NCI-H2196 treated with DMSO at 0.1 percent for 48 hours (cell line): Measurements from ENCODE around the gene NTN3.
A peak's percentile ranks its signal among the peaks of the same experiment; 100 is the strongest.

ENCODE experiments used
- DNase-seq: peaks from one replicate; lab custom pipeline; 2025; ENCODE audit not compliant: unreplicated experiment; lab: John Stamatoyannopoulos, UW

NTN3 gene

DNA sequence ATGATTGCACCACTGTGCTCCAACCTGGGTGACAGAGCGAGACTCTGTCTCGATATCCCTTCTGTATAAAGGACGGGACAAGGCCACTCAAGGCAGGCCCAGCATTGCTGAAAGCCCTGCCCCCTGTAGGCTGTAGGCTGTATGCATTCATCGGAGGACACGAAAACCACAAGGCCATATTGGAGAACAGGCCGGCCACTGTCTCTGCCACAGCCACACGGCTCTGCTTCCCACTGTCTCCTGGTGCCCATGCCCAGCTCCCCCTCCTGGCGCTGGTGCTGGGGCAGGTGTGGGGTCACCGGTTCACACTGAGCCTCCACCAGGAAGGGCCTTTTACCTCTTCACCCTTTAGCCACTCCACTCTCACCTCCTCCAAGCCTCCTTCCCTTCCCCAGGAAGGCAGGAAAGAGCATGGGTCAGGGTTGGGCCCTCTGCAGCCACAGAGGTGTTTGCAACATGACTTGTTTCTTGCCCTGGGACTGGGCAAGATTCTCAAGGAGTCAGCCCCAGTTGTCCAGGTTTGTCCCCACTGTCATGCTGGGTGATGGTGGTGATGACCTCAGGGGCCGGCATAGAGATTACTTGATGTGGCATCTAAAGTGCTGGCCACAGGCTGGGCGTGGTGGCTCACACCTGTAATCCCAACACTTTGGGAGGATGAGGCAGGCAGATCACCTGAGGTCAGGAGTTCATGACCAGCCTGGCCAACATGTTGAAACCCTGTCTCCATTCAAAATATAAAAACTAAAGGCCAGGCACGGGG is 5.3 kb upstream of the NTN3 start:
- DNase-seq = no peak

DNA sequence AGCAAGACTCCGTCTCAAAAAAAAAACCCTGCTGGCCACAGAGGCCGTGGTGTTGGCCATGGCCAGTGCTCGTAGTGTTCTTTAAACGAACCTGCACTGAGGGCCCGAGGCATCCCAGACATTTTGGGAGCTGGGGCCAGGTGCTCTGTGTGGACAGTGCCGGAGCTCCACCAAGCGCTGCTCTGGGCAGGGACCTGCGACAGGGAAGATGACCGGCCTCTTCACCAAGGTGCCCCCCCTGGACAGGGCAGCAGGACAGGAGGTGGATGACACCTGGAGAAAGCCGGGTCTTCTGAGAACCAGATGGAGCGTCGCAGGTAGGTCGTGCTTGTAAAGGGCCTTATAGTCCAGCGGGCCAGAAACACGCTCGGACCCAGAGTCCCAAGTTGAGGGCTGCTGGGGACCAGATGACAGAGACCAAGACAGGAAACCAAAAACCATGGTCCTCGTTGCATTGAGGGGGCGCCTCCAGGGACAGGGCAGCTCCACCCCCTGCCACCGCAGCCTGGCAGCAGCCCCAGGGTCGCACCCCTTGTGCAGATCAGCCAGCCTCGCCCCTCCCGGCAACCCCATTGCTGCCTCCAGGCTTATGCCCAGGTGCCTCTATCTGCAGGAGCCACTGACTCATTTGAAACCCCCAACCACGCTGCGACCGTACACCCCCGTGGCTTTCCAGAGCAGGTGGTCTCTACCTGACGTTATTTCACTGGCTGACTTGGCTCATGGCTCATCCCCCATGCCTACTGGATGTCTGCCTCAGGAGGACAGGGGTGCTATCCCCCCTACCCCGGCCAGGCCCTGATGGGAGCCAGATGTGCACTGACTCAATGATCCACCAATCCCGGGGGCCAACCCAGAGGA is 4.2 kb upstream of the NTN3 start:
- no peak for DNase-seq

DNA sequence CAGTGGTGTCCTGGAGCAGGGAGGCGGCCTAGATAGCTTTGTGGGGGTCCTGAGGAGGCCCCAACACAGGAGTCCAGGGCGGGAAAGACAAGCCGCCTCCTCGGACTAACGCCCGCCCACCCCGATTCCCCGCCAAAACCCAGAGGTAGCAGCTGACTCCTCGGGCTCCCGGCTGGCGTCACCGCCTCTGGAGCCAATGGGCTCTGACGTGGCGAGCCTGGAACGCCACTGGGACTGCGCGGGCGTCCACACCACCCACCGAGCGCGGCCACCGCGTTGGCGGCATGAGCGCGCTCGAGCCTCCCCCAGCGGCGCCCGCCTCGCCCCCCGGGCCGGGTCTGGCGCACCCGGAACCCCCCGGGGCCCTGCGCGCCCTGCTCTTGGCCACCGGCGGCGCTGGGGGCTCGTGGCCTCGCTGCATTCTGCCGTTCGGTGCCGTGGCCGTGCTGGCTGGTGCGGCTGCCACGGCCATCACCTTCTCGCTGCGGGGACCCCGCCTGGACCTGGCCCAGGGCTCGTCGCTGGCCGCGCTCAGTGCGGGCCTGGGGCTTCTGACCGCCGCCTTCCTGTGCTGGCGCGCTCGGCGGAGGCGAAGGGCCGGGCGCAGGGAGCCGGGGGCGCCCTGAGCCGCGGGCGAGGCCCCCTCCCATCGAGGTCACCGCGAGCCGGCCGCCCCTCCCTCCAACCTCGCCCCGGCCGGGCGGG is 3.4 kb upstream of the NTN3 start:
- DNase-seq = peak; percentile 84

DNA sequence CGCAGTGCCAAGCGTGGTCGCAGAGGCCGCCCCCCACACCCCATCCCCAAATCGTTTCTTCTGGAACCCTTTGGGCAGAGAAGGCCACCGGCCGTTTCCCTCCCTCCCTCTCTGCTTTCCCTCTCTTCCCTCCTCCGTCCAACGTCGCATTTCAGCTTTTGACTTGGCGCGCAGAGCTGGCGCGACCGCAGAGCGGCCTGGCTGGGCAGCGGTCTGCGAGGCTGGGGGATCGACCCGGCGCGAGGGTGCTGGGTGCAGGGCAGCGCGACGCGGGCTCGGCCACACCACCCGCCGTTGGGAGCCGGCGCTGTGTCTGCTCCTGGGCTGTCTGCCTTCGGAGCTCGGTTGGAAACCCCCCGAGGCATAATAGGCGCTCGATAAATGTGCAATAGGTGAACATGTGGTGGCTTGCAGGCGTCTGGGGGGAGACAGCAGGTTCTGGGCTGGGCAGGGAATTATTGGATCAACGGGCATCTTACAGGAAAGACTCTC is 2.8 kb upstream of the NTN3 start:
- DNase-seq = no peak

DNA sequence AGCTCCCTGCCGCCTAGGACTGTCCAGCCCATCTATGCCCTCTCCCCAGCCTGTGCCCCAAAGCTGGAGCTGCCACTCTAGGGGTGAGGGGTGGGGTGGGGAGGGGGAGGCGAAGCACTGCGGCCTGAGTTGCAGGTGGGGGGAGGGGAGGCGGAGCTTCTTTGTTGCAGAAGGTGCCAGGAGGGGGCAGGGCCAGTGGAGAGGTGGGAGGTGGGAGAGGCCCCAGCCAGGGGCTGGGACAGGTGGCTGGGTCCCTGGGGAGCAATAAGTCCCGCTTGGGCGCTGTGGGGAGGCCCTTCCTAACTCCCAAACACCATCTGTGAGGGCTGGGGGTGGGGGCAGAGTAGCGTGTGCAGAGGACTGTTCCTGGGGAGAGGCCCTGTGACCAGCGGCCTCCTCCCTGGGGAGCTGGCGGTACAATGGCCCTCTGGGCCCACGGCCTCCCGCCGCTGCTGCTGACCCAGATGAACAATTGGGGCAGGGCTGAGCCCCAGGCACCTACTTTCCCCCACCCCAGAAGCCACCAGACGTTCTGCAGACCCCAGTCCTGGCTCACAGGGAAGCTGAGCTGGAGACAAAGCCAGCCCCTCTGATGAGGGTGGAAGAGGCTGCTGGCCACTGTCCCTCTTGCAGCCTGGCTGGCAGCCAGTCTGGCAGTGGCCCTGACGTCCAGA is 2.2 kb upstream of the NTN3 start:
- DNase-seq = peak; percentile 78

DNA sequence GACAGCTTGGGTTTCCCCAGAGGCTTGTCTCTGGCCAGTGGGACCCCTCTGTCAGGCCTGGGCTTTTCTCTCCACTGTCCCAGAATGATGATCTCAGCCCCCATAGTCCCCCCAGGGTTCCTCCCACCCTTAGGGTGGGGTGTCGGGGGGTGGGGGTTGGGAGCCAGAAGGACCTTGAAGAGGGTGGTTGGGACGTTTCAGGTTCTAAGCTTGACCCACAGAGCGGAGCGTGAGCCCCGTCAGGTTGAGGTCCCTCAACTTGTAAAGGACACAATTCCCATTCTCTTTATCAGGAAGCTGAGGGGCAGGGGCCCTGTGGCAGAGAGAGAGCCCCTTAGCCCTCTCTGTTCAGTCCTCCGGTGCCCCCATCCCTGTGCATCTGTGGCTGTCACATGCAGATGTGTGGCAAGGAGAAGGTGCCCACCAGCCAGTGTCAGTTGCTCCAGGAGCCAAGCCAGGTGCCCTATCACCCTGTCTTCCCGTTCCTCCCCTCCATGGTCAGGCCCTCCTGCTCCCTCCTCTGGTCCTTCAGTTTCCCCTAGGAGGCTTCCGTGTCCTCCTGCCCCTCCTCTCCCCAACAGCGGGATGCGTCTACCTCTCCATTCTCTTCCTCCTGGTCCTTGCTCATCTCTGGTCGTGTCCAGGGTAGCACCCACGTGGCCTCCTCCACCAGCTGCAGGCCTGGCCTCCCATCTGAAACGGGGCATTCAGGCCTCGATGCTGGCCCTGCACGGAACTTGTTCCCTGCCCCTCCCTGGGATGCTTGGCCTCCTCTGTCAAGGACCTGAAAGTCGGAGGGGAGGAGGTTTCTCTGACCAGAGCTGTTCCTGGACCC is 1.5 kb upstream of the NTN3 start:
- DNase-seq = no peak

DNA sequence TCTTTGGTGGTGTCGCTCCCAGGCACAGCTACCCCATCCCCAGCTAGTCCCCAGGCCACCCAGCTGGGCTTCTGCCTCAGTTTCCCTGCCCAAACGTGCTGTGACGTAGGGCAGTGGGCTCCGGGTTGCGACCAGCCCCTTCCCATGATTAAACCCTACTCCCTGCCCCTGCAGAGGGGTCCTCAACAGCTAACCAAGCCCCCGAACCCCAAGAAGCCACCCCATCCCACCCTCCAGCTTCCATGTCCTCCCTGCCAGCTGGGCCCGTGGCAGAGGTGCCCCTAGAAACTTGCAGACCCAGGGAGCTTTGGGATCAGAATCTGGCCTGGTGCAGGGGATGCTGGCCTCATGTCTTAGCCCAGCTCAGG is 879 bp upstream of the NTN3 start:
- DNase-seq = no peak

DNA sequence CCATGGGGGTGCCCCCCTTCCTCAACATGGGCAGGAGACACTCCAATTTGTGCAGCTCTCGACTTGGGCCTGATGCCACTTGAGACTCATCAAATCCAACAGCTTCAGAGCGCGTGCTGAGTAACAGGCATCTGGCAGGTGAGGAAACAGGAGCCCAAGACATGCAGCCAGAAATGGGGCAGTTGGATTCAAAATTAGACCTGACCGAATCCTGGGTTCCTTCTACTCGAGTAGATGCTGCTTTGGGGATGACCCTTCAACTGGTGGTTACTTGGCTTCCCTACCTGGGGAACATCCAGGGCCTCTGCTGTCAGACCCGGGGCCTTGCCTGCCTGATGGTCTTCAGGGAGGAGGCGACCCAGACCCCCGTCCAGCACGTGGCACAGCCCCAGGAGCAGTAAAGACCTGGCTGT is 488 bp upstream of the NTN3 start:
- no peak for DNase-seq

DNA sequence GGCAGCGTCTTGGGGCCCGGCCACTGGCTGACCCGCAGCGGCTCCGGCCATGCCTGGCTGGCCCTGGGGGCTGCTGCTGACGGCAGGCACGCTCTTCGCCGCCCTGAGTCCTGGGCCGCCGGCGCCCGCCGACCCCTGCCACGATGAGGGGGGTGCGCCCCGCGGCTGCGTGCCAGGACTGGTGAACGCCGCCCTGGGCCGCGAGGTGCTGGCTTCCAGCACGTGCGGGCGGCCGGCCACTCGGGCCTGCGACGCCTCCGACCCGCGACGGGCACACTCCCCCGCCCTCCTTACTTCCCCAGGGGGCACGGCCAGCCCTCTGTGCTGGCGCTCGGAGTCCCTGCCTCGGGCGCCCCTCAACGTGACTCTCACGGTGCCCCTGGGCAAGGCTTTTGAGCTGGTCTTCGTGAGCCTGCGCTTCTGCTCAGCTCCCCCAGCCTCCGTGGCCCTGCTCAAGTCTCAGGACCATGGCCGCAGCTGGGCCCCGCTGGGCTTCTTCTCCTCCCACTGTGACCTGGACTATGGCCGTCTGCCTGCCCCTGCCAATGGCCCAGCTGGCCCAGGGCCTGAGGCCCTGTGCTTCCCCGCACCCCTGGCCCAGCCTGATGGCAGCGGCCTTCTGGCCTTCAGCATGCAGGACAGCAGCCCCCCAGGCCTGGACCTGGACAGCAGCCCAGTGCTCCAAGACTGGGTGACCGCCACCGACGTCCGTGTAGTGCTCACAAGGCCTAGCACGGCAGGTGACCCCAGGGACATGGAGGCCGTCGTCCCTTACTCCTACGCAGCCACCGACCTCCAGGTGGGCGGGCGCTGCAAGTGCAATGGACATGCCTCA is 773 bp downstream of the NTN3 start:
- DNase-seq = no peak

DNA sequence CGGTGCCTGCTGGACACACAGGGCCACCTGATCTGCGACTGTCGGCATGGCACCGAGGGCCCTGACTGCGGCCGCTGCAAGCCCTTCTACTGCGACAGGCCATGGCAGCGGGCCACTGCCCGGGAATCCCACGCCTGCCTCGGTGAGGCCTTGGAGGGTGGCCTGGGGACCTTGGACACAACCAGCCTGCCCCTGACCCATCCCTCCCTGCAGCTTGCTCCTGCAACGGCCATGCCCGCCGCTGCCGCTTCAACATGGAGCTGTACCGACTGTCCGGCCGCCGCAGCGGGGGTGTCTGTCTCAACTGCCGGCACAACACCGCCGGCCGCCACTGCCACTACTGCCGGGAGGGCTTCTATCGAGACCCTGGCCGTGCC is 1.4 kb downstream of the NTN3 start:
- no peak for DNase-seq

DNA sequence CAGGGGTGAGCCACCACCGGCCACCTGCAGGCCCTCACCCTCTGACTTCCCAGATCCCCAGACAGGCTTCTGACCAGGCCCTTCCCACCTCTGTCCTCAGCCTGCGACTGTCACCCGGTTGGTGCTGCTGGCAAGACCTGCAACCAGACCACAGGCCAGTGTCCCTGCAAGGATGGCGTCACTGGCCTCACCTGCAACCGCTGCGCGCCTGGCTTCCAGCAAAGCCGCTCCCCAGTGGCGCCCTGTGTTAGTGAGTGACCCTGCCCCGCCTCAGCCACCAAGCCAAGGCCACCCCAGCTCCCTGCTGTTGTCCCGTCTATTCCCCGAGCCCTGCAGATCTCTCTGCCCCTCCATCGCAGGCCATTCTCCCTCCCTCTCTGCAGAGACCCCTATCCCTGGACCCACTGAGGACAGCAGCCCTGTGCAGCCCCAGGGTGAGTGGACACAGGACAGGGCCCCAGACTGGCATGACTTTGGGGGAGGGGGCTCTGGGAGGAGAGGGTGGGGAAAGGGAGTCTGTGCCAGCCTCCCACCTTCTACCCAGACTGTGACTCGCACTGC is 1.9 kb downstream of the NTN3 start:
- DNase-seq = no peak

DNA sequence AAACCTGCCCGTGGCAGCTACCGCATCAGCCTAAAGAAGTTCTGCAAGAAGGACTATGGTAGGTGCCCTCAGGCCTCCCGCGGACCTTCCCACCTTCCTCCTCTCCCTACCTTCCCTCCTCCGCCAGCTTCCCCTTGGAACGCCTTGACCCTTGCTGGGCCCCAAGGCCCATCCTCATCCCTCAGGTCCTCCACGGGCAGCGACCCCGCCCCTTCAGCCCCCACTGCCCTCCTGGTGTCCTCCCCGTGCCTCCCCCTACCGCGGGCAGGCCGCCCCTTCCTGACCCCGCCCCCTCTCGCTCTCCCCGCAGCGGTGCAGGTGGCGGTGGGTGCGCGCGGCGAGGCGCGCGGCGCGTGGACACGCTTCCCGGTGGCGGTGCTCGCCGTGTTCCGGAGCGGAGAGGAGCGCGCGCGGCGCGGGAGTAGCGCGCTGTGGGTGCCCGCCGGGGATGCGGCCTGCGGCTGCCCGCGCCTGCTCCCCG is 2.4 kb downstream of the NTN3 start:
- no peak for DNase-seq

DNA sequence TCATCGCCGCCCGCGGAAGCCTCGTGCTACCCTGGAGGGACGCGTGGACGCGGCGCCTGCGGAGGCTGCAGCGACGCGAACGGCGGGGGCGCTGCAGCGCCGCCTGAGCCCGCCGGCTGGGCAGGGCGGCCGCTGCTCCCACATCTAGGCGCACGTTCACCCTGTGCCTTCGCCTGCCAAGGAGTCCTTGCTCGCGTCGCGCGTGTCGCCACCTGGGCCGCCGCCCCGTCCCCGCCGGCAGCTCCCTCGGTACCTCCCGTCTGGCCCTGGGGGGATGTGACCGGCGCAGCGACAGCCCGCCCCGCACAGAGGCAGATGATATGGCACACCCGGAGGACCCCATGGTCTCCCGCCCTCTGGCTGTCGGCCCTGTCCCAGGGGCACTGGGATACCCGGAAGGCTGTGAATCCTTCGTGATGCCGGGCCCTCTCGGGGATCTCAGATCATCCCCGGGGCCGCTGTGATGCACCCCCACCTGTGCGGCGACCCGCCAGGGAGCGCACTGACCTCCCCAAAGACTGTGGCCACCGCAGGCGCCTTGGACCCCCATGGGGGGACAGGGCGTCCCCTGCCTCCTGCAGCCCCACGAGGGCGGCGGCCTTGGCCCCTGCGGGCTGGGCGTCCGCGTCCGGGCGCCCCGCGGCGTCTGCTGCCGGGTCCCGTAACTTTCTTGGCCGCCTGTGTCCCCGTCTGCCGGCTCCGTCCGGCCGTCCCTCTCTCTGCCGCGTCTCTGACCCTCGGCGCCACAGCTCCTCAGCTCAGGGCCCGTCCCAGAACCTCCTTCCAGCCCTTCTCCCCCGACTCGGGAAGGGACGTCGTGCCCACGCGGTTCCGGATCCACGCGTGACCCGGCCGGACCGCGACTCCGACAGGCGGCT is 3.1 kb downstream of the NTN3 start:
- DNase-seq = no peak

DNA sequence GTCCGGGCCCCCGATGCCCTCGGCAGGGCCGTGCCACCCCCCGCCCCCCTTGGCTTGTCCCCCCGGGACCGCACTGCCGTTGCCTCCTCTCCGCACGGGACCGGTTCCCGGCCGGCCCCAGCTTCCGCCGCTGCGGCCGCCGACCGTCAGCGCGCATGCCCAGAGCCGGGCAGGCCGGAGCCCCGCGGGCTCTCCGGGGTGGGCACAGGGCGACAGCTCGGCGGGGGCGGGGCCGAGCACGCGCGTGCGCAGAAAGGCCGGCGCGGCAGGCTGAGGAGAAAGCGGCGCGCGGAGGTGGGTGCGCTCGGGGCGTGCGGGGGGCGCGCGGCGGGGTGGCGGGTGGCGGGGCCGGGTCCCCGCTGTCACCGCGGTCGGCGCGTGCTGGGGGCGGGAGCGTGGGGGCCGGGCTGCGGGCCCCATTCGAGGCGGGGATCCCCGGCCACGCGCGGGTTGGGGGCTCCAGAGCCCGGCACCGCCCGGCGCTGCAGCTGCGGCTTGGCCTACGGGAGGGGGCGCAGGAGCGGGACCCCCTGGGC is 3.8 kb downstream of the NTN3 start, which contains the start of gene TBC1D24:
TSS of gene TBC1D24 (plus strand) at position 251 of the 536 bp plus-strand sequence. CDS start 21,022 bp downstream, outside the sequence.
- DNase-seq = peak; percentile 63

DNA sequence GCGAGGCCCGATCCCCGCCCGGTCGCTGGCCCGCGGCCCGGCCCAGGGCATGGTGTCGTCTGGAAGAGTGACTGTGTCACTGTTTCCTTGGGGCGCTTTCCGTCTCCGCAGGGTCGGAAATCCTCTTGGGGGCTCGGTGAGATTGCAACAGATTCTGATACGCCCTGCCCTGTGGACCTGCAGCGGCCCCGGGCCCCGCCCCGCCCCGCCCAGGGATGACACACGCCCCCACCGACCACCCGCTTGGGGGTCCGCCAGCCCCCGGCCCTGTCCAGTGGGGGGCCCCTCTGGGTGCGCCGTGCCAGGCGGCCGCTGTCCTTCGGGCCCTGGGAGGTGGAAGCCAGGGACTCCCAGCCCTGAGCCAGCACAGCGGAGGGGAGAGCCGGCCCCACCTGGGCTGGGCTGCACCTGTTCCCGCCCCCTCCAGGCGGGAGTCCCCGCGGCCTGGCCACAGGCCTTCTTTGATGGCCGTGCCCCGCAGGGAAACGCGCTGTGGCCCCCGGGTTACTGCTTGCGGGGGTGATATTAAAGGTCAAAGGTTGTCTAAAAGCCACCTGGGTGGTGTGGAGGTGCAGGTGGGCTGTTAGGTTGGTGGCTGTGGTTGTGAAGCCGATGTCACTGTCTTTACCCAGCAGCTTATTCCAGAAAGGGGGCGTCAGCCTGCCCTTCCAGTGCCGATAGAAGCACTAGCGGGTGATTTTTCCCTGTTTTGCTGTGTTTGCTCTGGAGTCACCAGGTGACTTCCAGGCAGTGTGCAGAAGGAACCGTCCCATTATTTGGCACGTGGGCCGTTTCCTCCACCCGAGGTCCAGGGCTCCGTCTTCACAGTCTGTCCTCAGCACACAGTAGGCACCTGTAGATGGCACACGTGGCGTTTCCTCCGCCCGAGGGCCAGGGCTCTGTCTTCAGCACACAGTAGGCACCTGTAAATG is 4.6 kb downstream of the NTN3 start:
- no peak for DNase-seq

DNA sequence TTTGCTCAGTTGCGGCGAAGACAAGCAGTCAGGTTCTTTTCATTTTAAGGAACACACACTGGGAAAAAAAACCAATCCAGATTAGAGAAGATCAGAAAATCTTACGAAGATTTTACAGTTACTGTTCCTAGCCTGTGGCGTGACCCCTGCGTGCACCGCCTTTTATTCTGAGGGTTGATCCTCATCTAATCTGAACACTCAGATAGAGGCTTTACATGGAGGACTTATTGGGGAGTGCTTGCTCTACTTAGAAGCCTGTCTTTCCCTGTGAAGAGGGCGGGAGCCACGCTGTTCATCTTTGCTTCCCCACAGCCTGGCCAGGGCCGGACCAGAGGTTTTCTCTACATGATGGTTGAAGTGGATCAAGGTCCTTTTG is 5.2 kb downstream of the NTN3 start:
- DNase-seq = no peak

DNA sequence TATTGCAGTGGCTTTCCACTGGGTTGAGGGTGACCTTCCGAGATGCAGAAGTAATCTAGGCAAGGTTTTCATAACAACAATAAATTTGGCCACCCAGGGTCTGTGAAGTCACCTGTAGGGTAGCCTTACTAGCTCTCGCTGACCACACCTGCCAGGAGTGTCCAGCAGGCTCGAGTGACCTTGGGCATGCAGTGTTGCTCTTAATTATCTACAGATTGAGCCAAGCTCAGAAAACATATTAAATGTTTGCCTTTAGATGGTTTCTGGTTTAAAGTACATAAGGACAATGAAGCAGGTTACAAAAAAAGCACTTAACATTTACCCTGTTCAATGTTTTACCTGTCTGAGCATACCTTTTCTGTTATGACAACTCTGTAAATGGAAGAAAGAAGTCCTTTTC is 5.6 kb downstream of the NTN3 start:
- DNase-seq = no peak
